ENCODE results near the gene ZDHHC3. TPM values are rescaled to one million over a fixed set of nuclear protein-coding genes. Genes with fewer than 3 reads are reported as not detected.

Gene ZDHHC3
- total and polyA plus RNA-seq, 4 donors: 15.4 to 43.0 (median 24.4) TPM

DNA sequence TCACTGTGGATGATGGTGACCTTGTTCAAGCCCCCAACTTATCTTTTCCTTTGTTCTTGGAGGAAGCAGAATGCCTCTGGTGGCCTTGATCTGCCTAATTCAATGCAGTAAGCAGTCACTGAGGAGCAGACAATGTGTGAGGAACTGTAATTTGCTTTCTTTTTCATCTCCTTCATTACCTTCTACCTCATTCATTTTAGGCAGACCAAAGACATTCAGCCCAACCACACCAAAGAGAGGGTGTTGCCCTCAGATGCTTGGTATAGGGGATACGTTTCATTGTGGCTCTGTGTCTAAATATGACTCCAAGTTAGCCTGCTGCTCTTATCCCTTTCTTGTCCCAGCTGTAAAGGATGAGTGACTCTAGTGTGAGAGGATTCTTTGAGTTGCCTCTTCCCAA is 15.4 kb upstream of the ZDHHC3 start:
- Histone ChIP-seq H3K4me1 (ENCODE audit: control insufficient read depth in 4 of 4, insufficient read depth in 4 of 4, low read length in 3 of 4) (peaks cover 7 to 17% (median 16%) of the 10 kb centered on the region in 4 donors), H3K9me3 (ENCODE audit: control insufficient read depth in 4 of 4, low read length in 3 of 4) (no peaks in the 10 kb centered on the region), H3K4me3 (ENCODE audit: low read depth in 1 of 3, low read length in 3 of 3) (no peak overlapping the region), H3K9ac (ENCODE audit: low read depth in 1 of 2, low read length in 2 of 2) (no peak overlapping the region), H3K27ac (ENCODE audit: low read depth in 1 of 2, low read length in 2 of 2) (no peak overlapping the region), H3K36me3 (ENCODE audit: control insufficient read depth in 4 of 4, insufficient read depth in 3 of 4, low read depth in 1 of 4, low read length in 3 of 4) (peaks cover 3 to 30% (median 12%) of the 10 kb centered on the region in 4 donors), H3K27me3 (ENCODE audit: control insufficient read depth in 4 of 4, insufficient read depth in 4 of 4, low read length in 3 of 4) (no peaks in the 10 kb centered on the region)
- whole genome bisulfite sequencing: 90% methylated on average over 1 of the region's 1 CpG
- TF ChIP-seq JUND (IDR thresholded peaks at IDR 0.05) (no peak), TAF1 (conservative IDR thresholded peaks at IDR 0.05) (no peak), HNF4G (IDR thresholded peaks at IDR 0.05) (no peak), FOXA1 (IDR thresholded peaks at IDR 0.05) (no peak), RXRA (IDR thresholded peaks at IDR 0.05) (no peak), SP1 (IDR thresholded peaks at IDR 0.05) (no peak), EGR1 (IDR thresholded peaks at IDR 0.05; ENCODE audit: low read depth in 2 of 2) (no peak)
- TF ChIP-seq, protein P1, sequence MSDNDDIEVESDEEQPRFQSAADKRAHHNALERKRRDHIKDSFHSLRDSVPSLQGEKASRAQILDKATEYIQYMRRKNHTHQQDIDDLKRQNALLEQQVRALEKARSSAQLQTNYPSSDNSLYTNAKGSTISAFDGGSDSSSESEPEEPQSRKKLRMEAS (IDR thresholded peaks at IDR 0.05): no peak
- TF ChIP-seq, protein P2, sequence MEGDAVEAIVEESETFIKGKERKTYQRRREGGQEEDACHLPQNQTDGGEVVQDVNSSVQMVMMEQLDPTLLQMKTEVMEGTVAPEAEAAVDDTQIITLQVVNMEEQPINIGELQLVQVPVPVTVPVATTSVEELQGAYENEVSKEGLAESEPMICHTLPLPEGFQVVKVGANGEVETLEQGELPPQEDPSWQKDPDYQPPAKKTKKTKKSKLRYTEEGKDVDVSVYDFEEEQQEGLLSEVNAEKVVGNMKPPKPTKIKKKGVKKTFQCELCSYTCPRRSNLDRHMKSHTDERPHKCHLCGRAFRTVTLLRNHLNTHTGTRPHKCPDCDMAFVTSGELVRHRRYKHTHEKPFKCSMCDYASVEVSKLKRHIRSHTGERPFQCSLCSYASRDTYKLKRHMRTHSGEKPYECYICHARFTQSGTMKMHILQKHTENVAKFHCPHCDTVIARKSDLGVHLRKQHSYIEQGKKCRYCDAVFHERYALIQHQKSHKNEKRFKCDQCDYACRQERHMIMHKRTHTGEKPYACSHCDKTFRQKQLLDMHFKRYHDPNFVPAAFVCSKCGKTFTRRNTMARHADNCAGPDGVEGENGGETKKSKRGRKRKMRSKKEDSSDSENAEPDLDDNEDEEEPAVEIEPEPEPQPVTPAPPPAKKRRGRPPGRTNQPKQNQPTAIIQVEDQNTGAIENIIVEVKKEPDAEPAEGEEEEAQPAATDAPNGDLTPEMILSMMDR (IDR thresholded peaks at IDR 0.05; ENCODE audit: low read depth, low read length, missing input control): no peak
- TF ChIP-seq, protein P3, sequence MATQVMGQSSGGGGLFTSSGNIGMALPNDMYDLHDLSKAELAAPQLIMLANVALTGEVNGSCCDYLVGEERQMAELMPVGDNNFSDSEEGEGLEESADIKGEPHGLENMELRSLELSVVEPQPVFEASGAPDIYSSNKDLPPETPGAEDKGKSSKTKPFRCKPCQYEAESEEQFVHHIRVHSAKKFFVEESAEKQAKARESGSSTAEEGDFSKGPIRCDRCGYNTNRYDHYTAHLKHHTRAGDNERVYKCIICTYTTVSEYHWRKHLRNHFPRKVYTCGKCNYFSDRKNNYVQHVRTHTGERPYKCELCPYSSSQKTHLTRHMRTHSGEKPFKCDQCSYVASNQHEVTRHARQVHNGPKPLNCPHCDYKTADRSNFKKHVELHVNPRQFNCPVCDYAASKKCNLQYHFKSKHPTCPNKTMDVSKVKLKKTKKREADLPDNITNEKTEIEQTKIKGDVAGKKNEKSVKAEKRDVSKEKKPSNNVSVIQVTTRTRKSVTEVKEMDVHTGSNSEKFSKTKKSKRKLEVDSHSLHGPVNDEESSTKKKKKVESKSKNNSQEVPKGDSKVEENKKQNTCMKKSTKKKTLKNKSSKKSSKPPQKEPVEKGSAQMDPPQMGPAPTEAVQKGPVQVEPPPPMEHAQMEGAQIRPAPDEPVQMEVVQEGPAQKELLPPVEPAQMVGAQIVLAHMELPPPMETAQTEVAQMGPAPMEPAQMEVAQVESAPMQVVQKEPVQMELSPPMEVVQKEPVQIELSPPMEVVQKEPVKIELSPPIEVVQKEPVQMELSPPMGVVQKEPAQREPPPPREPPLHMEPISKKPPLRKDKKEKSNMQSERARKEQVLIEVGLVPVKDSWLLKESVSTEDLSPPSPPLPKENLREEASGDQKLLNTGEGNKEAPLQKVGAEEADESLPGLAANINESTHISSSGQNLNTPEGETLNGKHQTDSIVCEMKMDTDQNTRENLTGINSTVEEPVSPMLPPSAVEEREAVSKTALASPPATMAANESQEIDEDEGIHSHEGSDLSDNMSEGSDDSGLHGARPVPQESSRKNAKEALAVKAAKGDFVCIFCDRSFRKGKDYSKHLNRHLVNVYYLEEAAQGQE (IDR thresholded peaks at IDR 0.05): no peak
- DNase-seq (ENCODE audit: low spot score): no peak

DNA sequence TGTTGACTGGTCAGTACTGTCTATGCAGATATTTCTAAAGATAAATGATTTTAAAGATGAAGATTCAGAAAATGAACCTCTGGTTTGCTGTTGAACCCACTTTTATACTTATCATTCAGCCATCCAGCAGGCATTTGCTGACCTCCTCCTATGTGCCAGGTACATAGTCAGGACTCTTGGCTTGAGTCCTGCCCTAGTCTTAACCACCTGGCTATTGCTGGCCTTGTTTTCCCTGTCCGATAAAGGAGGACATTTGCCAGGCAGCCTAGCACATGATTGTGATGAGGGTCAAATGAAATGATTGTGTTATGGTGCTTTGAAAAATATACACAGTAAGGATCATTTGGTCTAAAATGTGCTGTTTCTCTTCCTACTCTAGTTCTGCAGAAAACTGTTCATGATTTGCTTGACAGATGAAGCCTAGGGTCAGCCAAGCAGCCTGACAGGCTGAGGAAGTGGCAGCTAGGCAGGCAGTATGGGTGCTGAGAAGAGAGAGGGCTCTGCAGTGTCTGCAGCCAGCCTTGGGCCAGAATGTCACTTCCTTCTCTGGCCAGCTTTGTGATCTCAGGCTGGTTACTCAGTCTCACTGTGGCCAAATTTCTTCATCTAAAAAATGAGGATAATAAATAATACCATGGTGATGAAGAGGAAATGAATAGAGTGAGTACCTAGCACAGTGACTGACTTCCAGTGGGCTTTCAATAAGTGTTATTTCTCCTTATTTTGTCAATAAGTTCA is 13.8 kb upstream of the ZDHHC3 start:
- Histone ChIP-seq H3K36me3 (ENCODE audit: control insufficient read depth in 4 of 4, insufficient read depth in 3 of 4, low read depth in 1 of 4, low read length in 3 of 4) (peaks cover 3 to 30% (median 12%) of the 10 kb centered on the region in 4 donors), H3K4me1 (ENCODE audit: control insufficient read depth in 4 of 4, insufficient read depth in 4 of 4, low read length in 3 of 4) (peaks cover under 1 to 3% (median 2%) of the 10 kb centered on the region in 4 donors), H3K27ac (ENCODE audit: low read depth in 1 of 2, low read length in 2 of 2) (no peak overlapping the region), H3K27me3 (ENCODE audit: control insufficient read depth in 4 of 4, insufficient read depth in 4 of 4, low read length in 3 of 4) (no peaks in the 10 kb centered on the region), H3K9ac (ENCODE audit: low read depth in 1 of 2, low read length in 2 of 2) (no peak overlapping the region), H3K9me3 (ENCODE audit: control insufficient read depth in 4 of 4, low read length in 3 of 4) (no peaks in the 10 kb centered on the region), H3K4me3 (ENCODE audit: low read depth in 1 of 3, low read length in 3 of 3) (no peak overlapping the region)
- 93% methylated on average over 1 of the region's 1 CpG for WGBS
- no peak for DNase-seq (ENCODE audit: low spot score)
- TF ChIP-seq RXRA (IDR thresholded peaks at IDR 0.05) (no peak), FOXA1 (IDR thresholded peaks at IDR 0.05) (no peak), FOXA2 (IDR thresholded peaks at IDR 0.05) (no peak), TAF1 (conservative IDR thresholded peaks at IDR 0.05) (no peak), HNF4A (conservative IDR thresholded peaks at IDR 0.05) (no peak), ATF3 (IDR thresholded peaks at IDR 0.05) (no peak), RAD21 (IDR thresholded peaks at IDR 0.05) (no peak), HNF4G (IDR thresholded peaks at IDR 0.05) (no peak), YY1 (IDR thresholded peaks at IDR 0.05) (no peak), GABPA (IDR thresholded peaks at IDR 0.05 in 1 of 2, conservative IDR thresholded peaks at IDR 0.05 in 1 of 2) (no peak), JUND (IDR thresholded peaks at IDR 0.05) (no peak), EGR1 (IDR thresholded peaks at IDR 0.05; ENCODE audit: low read depth in 2 of 2) (no peak), NR2F2 (IDR thresholded peaks at IDR 0.05) (no peak), SP1 (IDR thresholded peaks at IDR 0.05) (no peak)
- TF ChIP-seq, protein P1 (IDR thresholded peaks at IDR 0.05): no peak
- TF ChIP-seq, protein P2 (IDR thresholded peaks at IDR 0.05; ENCODE audit: low read depth, low read length, missing input control): no peak
- TF ChIP-seq, protein P4, sequence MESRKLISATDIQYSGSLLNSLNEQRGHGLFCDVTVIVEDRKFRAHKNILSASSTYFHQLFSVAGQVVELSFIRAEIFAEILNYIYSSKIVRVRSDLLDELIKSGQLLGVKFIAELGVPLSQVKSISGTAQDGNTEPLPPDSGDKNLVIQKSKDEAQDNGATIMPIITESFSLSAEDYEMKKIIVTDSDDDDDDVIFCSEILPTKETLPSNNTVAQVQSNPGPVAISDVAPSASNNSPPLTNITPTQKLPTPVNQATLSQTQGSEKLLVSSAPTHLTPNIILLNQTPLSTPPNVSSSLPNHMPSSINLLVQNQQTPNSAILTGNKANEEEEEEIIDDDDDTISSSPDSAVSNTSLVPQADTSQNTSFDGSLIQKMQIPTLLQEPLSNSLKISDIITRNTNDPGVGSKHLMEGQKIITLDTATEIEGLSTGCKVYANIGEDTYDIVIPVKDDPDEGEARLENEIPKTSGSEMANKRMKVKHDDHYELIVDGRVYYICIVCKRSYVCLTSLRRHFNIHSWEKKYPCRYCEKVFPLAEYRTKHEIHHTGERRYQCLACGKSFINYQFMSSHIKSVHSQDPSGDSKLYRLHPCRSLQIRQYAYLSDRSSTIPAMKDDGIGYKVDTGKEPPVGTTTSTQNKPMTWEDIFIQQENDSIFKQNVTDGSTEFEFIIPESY (IDR thresholded peaks at IDR 0.05): no peak

Measured in liver (tissue), 9 donors.